Dendritic cell treated with granulocyte-macrophage colony-stimulating factor and Interleukin-4, amounts not matched to agents 40 ng/mL and 50 ng/mL, for 4 days (primary cell): ENCODE measurements around the gene PHF11.
A peak's percentile ranks its signal among the peaks of the same experiment; 100 is the strongest.
"Not testable (repeated sequence)": the region's sequence is repeated elsewhere in the genome, so short reads cannot be mapped to it uniquely, and the experiment has no call there.

Source experiments
- H3K27ac Mint-ChIP-seq: one replicate; pipeline ENCODE4 v1.8.0; 2022; ENCODE audit warnings: mild to moderate bottlenecking, mixed read lengths
- H3K27me3 Mint-ChIP-seq: one replicate; pipeline ENCODE4 v1.8.0; 2022; ENCODE audit warnings: mild to moderate bottlenecking, mixed read lengths
- H3K36me3 Mint-ChIP-seq: one replicate; pipeline ENCODE4 v1.8.0; 2022; ENCODE audit warnings: low read depth, mixed read lengths
- H3K4me1 Mint-ChIP-seq: one replicate; pipeline ENCODE4 v1.8.0; 2022; ENCODE audit warnings: low read depth, mixed read lengths
- H3K4me3 Mint-ChIP-seq: one replicate; pipeline ENCODE4 v1.8.0; 2022; ENCODE audit warnings: mild to moderate bottlenecking, moderate library complexity, mixed read lengths
- H3K9me3 Mint-ChIP-seq: one replicate; pipeline ENCODE4 v1.8.0; 2022; ENCODE audit warnings: mixed read lengths
- intact Hi-C: fragments of 100-400 bp; cut with micrococcal nuclease; formaldehyde crosslinking; loops from one replicate; pipeline ENCODE4 v1.15.0; 2022

Gene PHF11

DNA sequence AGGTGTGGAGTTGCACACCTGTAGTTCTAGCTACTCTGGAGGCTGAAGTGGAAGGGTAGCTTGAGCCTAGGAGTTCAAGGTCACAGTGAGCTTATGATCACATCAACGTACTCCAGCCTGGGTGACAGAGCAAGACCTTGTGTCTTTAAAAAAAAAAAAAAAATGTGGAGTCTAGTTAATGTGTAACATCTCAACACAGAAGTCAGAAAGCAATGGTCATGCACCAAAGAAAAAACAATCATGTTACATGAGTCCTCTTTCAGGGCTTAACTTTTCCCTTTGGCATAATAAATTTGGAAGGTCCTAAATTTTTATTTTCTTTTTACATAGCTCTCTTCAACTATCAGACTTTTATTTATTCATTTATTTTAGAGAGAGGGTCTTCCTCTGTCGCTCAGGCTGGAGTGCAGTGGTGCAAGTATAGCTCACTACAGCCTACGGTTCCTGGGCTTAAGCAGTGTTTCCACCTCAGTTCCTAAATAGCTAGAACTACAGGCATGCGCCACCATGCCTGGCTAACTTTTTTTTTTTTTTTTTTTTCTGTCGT lies 29.4 kb upstream of the PHF11 start:
- H3K27ac Mint-ChIP-seq: no peak overlapping the region
- no peak overlapping the region for H3K4me3 Mint-ChIP-seq
- H3K27me3 Mint-ChIP-seq: no peaks in the 10 kb centered on the region
- H3K4me1 Mint-ChIP-seq: no peaks in the 10 kb centered on the region
- peaks cover 93% of the 10 kb centered on the region for H3K36me3 Mint-ChIP-seq
- peaks cover 19% of the 10 kb centered on the region for H3K9me3 Mint-ChIP-seq
- intact Hi-C loops: no loop called here

GRCh38 chr13:49472186-49472585 lies 23.6 kb upstream of the PHF11 start:
- H3K9me3 Mint-ChIP-seq: no peaks in the 10 kb centered on the region
- peaks cover 79% of the 10 kb centered on the region for H3K36me3 Mint-ChIP-seq
- intact Hi-C loops: no loop called here
- peaks cover 6% of the 10 kb centered on the region for H3K4me1 Mint-ChIP-seq
- H3K27me3 Mint-ChIP-seq: no peaks in the 10 kb centered on the region
- no peak overlapping the region for H3K27ac Mint-ChIP-seq
- H3K4me3 Mint-ChIP-seq: no peak overlapping the region

GRCh38 chr13:49476529-49476928 lies 19.2 kb upstream of the PHF11 start:
- peaks cover 6% of the 10 kb centered on the region for H3K4me1 Mint-ChIP-seq
- no peaks in the 10 kb centered on the region for H3K27me3 Mint-ChIP-seq
- H3K36me3 Mint-ChIP-seq: peaks cover 84% of the 10 kb centered on the region
- H3K27ac Mint-ChIP-seq: no peak overlapping the region
- no peaks in the 10 kb centered on the region for H3K9me3 Mint-ChIP-seq
- intact Hi-C loops: no loop called here
- H3K4me3 Mint-ChIP-seq: no peak overlapping the region

DNA sequence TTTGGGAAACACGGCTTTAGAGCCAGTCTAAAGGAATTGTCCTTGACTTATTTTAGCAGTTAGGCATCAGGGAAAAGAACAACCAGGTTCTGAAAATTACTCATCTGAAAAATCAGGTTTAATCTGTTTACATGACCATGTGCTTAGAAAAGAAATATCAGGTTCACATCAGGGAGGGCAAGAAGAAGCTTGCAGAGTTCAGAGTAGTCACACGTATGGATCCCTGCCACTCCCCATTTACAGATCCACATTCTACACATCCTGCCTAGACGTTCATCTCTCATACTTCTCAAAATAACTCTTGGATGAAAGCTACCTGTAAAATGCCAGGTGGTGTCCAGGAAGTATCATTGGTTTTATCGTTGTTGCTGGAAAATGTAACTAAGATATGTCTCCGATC lies 14.0 kb upstream of the PHF11 start:
- intact Hi-C loops: no loop called here
- Mint-ChIP-seq H3K27me3 (no peaks in the 10 kb centered on the region), H3K36me3 (peaks cover 95% of the 10 kb centered on the region), H3K27ac (no peak overlapping the region), H3K9me3 (no peaks in the 10 kb centered on the region), H3K4me3 (no peak overlapping the region), H3K4me1 (no peaks in the 10 kb centered on the region)

DNA sequence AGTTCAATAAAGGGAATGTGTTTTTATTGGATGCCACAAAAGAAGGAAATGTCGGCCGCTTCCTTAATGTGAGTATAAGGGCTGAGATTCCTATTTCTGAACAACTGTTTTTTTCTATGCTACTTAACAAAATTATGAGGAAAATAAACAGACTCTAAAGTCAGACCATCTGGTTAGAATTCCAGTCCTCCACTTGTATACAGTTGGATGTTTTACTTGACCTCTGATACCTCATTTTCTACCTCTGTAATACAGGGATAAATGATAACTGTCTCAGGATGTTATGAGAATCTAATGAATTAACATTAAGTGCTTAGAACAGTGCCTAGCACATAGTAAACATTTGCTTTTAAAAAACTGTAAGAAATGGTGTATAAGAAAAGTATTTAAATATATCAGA lies 7.2 kb upstream of the PHF11 start:
- Mint-ChIP-seq H3K4me3 (no peak overlapping the region), H3K9me3 (no peaks in the 10 kb centered on the region), H3K36me3 (peaks cover 83% of the 10 kb centered on the region), H3K27me3 (no peaks in the 10 kb centered on the region), H3K27ac (no peak overlapping the region), H3K4me1 (no peaks in the 10 kb centered on the region)
- intact Hi-C loops: no loop called here

DNA sequence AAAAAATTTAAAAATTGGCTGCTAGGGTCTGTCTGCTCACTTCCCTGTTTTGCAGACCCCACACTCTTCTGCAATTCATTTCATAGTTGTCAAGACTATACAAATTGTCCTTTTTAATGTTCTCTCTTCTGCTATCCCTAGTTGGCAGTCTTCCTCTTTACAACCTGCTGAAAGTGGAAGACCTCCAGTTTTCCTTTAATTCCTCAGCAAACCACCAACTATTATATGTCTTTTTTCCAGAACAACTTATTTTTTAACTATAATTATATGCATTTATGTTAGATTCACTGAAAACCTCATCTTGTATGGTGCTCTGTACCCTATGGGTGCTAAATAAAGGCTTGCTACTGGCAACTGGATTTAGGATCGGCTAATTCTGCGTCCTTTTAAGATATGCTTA lies 1.1 kb upstream of the PHF11 start:
- Mint-ChIP-seq H3K27me3 (no peaks in the 10 kb centered on the region), H3K36me3 (peaks cover 65% of the 10 kb centered on the region), H3K9me3 (no peaks in the 10 kb centered on the region), H3K27ac (peak overlapping the region; percentile 98), H3K4me1 (peaks cover 39% of the 10 kb centered on the region), H3K4me3 (peak overlapping the region; percentile 97)
- intact Hi-C loops: loop anchor here (2.0 to 10.0 kb wide), 3 partner anchors 50 to 110 kb away; partner anchors contain the start of genes CAB39L and SETDB2

- H3K27me3 Mint-ChIP-seq, H3K9me3 Mint-ChIP-seq: not testable (repeated sequence)
- Mint-ChIP-seq H3K27ac (peak overlapping the region; percentile 98), H3K4me1 (peaks cover 49% of the 10 kb centered on the region), H3K36me3 (peaks cover 64% of the 10 kb centered on the region), H3K4me3 (peak overlapping the region; percentile 77)
- intact Hi-C loops: loop anchor here (5.0 to 10.0 kb wide), 2 partner anchors 55 to 108 kb away; no protein-coding TSS in a partner anchor
Measured at GRCh38 chr13:49496837-49497236, 1.1 kb downstream of the PHF11 start.

DNA sequence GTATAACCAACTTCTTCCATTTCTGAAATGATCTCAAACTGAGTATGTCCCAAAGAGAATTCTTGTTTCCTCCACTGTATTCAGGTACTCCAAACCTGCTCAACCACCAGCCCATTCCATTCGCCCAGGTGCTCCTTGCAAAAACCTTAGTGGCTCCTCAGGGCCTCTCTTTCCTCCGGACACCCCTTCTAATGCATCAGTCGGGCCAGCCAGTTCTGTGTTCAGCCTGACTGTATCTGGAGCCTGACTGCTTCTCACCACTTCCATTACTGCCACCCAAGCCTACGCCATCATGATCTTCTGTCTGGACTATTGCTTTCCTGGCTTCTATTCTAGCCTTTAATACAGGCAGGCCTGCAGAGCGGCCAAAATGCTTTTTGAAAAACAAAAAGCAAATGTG lies 1.5 kb downstream of the PHF11 start:
- intact Hi-C loops: loop anchor here (5.0 to 10.0 kb wide), 2 partner anchors 55 to 108 kb away; no protein-coding TSS in a partner anchor

DNA sequence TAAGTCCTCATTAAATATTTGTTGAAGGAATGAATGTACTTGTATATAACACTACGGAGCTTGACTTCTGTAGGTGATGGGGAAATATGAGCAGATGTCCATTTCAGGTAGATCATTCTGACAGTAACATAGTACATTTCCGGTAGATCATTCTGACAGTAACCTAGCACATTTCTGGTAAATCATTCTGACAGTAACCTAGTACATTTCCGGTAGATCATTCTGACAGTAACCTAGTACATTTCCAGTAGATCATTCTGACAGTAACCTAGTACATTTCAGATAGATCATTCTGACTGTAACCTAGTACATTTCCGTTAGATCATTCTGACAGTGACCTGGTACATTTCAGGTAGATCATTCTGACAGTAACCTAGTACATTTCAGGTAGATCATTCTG lies 2.5 kb downstream of the PHF11 start:
- H3K36me3 Mint-ChIP-seq: peaks cover 62% of the 10 kb centered on the region
- H3K4me1 Mint-ChIP-seq: peaks cover 58% of the 10 kb centered on the region
- intact Hi-C loops: loop anchor here (5.0 to 10.0 kb wide), 2 partner anchors 54 to 107 kb away; no protein-coding TSS in a partner anchor
- no peak overlapping the region for H3K4me3 Mint-ChIP-seq
- no peaks in the 10 kb centered on the region for H3K27me3 Mint-ChIP-seq
- no peaks in the 10 kb centered on the region for H3K9me3 Mint-ChIP-seq
- no peak overlapping the region for H3K27ac Mint-ChIP-seq

More for the DNA sequence above, 1.5 kb downstream of the PHF11 start:
- H3K27me3 Mint-ChIP-seq: no peaks in the 10 kb centered on the region
- H3K27ac Mint-ChIP-seq: peak overlapping the region; percentile 57
- no peaks in the 10 kb centered on the region for H3K9me3 Mint-ChIP-seq
- peaks cover 63% of the 10 kb centered on the region for H3K36me3 Mint-ChIP-seq
- peak overlapping the region; percentile 7 for H3K4me3 Mint-ChIP-seq
- peaks cover 49% of the 10 kb centered on the region for H3K4me1 Mint-ChIP-seq

- Mint-ChIP-seq H3K4me3 (no peak overlapping the region), H3K27ac (no peak overlapping the region), H3K27me3 (no peaks in the 10 kb centered on the region), H3K9me3 (no peaks in the 10 kb centered on the region), H3K36me3 (peaks cover 67% of the 10 kb centered on the region), H3K4me1 (peaks cover 52% of the 10 kb centered on the region)
- intact Hi-C loops: loop anchor here (5.0 to 10.0 kb wide), 2 partner anchors 52 to 105 kb away; no protein-coding TSS in a partner anchor
Measured at GRCh38 chr13:49499889-49500660, 4.3 kb downstream of the PHF11 start.

- Mint-ChIP-seq H3K27me3 (no peaks in the 10 kb centered on the region), H3K4me3 (no peak overlapping the region)
- intact Hi-C loops: no loop called here
Measured at GRCh38 chr13:49502954-49503353, 7.2 kb downstream of the PHF11 start.

GRCh38 chr13:49503951-49504350 lies 8.2 kb downstream of the PHF11 start:
- Mint-ChIP-seq H3K27ac (no peak overlapping the region), H3K4me3 (no peak overlapping the region), H3K36me3 (peaks cover 48% of the 10 kb centered on the region), H3K4me1 (peaks cover 39% of the 10 kb centered on the region), H3K27me3 (no peaks in the 10 kb centered on the region), H3K9me3 (no peaks in the 10 kb centered on the region)
- intact Hi-C loops: no loop called here

More at GRCh38 chr13:49502954-49503353, 7.2 kb downstream of the PHF11 start:
- Mint-ChIP-seq H3K9me3 (no peaks in the 10 kb centered on the region), H3K27ac (peak overlapping the region; percentile 38), H3K36me3 (peaks cover 58% of the 10 kb centered on the region), H3K4me1 (peaks cover 46% of the 10 kb centered on the region)

DNA sequence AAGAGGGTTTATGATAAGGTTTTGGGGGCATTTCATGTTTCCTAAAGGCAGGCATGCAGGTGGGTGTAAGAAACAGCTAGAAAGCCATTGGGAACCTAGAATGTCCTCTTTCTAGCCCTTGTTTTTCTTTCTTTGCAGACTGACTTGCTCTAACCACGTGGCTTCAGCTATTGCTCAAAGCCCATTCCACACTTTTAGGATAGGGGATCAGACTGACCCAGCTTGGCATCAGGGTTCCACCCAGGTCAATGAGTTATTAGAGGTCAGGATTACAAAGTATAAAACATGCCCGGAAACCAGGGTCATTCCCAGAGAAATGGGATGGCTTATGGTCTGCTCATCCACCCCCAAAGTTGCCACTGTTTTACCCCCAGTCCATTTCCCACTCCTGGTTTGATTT lies 16.8 kb downstream of the PHF11 start:
- Mint-ChIP-seq H3K4me3 (no peak overlapping the region), H3K27ac (no peak overlapping the region), H3K36me3 (peaks cover 87% of the 10 kb centered on the region), H3K4me1 (no peaks in the 10 kb centered on the region), H3K9me3 (no peaks in the 10 kb centered on the region), H3K27me3 (no peaks in the 10 kb centered on the region)
- intact Hi-C loops: no loop called here

GRCh38 chr13:49516467-49516866 lies 20.7 kb downstream of the PHF11 start:
- no peaks in the 10 kb centered on the region for H3K27me3 Mint-ChIP-seq
- intact Hi-C loops: no loop called here
- H3K27ac Mint-ChIP-seq: no peak overlapping the region

More at GRCh38 chr13:49516467-49516866, 20.7 kb downstream of the PHF11 start:
- Mint-ChIP-seq H3K4me3 (no peak overlapping the region), H3K36me3 (peaks cover 84% of the 10 kb centered on the region), H3K4me1 (no peaks in the 10 kb centered on the region), H3K9me3 (no peaks in the 10 kb centered on the region)
